ENCODE results near the gene CNTN4.

Gene CNTN4

GRCh38 chr3:3082234-3082924 is 983.7 kb downstream of the CNTN4 start:
- DNase-seq (ENCODE audit: low read depth in 1 of 2, low spot score in 1 of 2): no peak

GRCh38 chr3:3084890-3085289 is 986.2 kb downstream of the CNTN4 start:
- DNase-seq (ENCODE audit: low read depth in 1 of 2, low spot score in 1 of 2): no peak

GRCh38 chr3:3085782-3086181 is 987.1 kb downstream of the CNTN4 start:
- no peak for DNase-seq (ENCODE audit: low read depth in 1 of 2, low spot score in 1 of 2)

- no peak for DNase-seq (ENCODE audit: low read depth in 1 of 2, low spot score in 1 of 2)
Observed at GRCh38 chr3:3086239-3086638, 987.6 kb downstream of the CNTN4 start.

GRCh38 chr3:3087279-3087678 is 988.6 kb downstream of the CNTN4 start:
- no peak for DNase-seq (ENCODE audit: low read depth in 1 of 2, low spot score in 1 of 2)

GRCh38 chr3:3087716-3088465 is 989.2 kb downstream of the CNTN4 start:
- DNase-seq (ENCODE audit: low read depth in 1 of 2, low spot score in 1 of 2): no peak

GRCh38 chr3:3089017-3089416 is 990.4 kb downstream of the CNTN4 start:
- DNase-seq (ENCODE audit: low read depth in 1 of 2, low spot score in 1 of 2): no peak

- no peak for DNase-seq (ENCODE audit: low read depth in 1 of 2, low spot score in 1 of 2)
Observed at GRCh38 chr3:3097958-3098357, 999.3 kb downstream of the CNTN4 start.

- no peak for DNase-seq (ENCODE audit: low read depth in 1 of 2, low spot score in 1 of 2)
Observed at GRCh38 chr3:3101660-3102458, 1003.2 kb downstream of the CNTN4 start.

- no peak for DNase-seq (ENCODE audit: low read depth in 1 of 2, low spot score in 1 of 2)
Observed at GRCh38 chr3:3102751-3103150, 1004.1 kb downstream of the CNTN4 start.

- no peak for DNase-seq (ENCODE audit: low read depth in 1 of 2, low spot score in 1 of 2)
Observed at GRCh38 chr3:3105246-3105645, 1006.6 kb downstream of the CNTN4 start.

- DNase-seq (ENCODE audit: low read depth in 1 of 2, low spot score in 1 of 2): no peak
Observed at GRCh38 chr3:3105815-3106214, 1007.1 kb downstream of the CNTN4 start.

- DNase-seq (ENCODE audit: low read depth in 1 of 2, low spot score in 1 of 2): no peak
Observed at GRCh38 chr3:3107181-3107580, 1008.5 kb downstream of the CNTN4 start.

Data from activated CD4-positive, alpha-beta T cell treated with anti-CD3 and anti-CD28 coated beads, Interleukin-2, amount 50 U/mL, for 24 hours (primary cell).